ENCODE results near the gene ZFP2.

DNA sequence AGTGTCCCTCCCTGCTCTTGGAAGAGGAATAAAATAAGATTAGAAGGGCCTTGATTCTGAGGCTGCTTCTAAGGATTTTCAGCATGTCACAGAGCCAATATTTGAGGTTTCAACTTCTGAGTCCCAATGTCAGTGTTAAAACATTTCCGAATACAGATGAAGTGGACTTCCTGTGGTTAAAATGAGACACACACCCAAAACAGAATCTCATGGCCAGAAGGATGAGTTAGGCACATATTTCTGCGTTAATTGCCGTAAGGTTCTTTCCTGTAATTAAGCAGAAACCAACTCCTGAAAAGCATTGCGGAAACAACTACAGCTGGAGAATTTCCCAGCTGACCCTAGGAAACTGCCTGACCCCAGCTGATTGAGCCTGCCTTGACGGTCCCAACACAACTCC is 46.4 kb upstream of the ZFP2 start:
- TF ChIP-seq CTCF (IDR thresholded peaks at IDR 0.05) (no peak), POLR2A (IDR thresholded peaks at IDR 0.05) (no peak)

All from sigmoid colon (tissue), 3 donors.